ENCODE data around the gene ABCC6.

DNA sequence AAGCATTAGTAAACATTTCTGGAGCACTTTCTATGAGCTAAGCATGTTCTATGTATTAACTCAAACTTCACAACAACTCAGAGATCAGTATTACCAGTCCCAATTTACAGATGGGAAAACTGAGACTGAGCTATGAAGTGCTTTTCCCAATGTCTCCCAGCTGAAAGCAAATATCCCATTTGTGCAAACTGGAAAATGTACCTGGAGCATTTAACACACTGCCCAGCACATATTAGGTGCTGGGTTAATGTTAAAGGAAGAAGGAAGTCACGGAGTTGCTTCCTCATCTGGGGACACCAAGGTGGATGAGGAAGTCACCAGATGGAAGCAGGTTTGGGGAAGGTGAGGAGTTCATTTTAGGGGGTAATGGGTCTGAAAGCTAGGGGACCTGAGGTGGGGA, 66.1 kb downstream of the ABCC6 start:
- TF ChIP-seq, protein P1, sequence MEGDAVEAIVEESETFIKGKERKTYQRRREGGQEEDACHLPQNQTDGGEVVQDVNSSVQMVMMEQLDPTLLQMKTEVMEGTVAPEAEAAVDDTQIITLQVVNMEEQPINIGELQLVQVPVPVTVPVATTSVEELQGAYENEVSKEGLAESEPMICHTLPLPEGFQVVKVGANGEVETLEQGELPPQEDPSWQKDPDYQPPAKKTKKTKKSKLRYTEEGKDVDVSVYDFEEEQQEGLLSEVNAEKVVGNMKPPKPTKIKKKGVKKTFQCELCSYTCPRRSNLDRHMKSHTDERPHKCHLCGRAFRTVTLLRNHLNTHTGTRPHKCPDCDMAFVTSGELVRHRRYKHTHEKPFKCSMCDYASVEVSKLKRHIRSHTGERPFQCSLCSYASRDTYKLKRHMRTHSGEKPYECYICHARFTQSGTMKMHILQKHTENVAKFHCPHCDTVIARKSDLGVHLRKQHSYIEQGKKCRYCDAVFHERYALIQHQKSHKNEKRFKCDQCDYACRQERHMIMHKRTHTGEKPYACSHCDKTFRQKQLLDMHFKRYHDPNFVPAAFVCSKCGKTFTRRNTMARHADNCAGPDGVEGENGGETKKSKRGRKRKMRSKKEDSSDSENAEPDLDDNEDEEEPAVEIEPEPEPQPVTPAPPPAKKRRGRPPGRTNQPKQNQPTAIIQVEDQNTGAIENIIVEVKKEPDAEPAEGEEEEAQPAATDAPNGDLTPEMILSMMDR (IDR thresholded peaks at IDR 0.05 in 4 of 5, conservative IDR thresholded peaks at IDR 0.05 in 1 of 5): no peak
- no peak for TF ChIP-seq POLR2A (IDR thresholded peaks at IDR 0.05)
